GM23338 (cell line): ENCODE results near the gene TGIF1.

Experiments
- CREB1 ChIP-seq: fragments of 250-450 bp; sonication (Bioruptor Pico); IDR thresholded peaks from 2 replicates; pipeline ENCODE4 v1.5.0; 2020; ENCODE audit warnings: low read depth, mild to moderate bottlenecking, moderate library complexity
- CTCF ChIP-seq, 2 experiments: fragments of 200-600 bp in 1 of 2; sonication (generic) in 1 of 2; conservative IDR thresholded peaks; 2 replicates each; pipeline versions ENCODE4 v1.5.1 to v1.6.1; 2016 to 2017; ENCODE audit warnings: antibody characterized with exemption in 2 of 2, low read depth in 2 of 2, mild to moderate bottlenecking in 2 of 2, moderate library complexity in 1 of 2
- EZH2 ChIP-seq: fragments of 200-600 bp; sonication (generic); IDR thresholded peaks from one replicate; pipeline ENCODE4 v1.8.0; 2017; ENCODE audit warnings: antibody characterized with exemption, mild to moderate bottlenecking, low read depth; ENCODE audit not compliant: unreplicated experiment
- EZH2phosphoT487 ChIP-seq: fragments of 200-600 bp; sonication (generic); IDR thresholded peaks from one replicate; pipeline ENCODE4 v1.8.1; 2018; ENCODE audit warnings: antibody characterized with exemption; ENCODE audit not compliant: unreplicated experiment
- ZNF331 ChIP-seq: fragments of 250-450 bp; sonication (Bioruptor Pico); IDR thresholded peaks from 2 replicates; pipeline ENCODE4 v1.5.0; 2020; ENCODE audit warnings: low read depth, mild to moderate bottlenecking, moderate library complexity

- no peak for TF ChIP-seq CTCF (conservative IDR thresholded peaks at IDR 0.05; ENCODE audit: low read depth in 2 of 2)
- TF ChIP-seq ZNF331 (CRISPR knock-in tag) = no peak
- TF ChIP-seq CREB1 (CRISPR knock-in tag) = no peak
- TF ChIP-seq EZH2 = no peak
- no peak for TF ChIP-seq EZH2phosphoT487
Measured at GRCh38 chr18:3463051-3463450, 13.1 kb downstream of the TGIF1 start.
